Osteocyte (in vitro differentiated cells): Measurements from ENCODE around the gene LNPK. TPM values are rescaled to one million over a fixed set of nuclear protein-coding genes. Genes with fewer than 3 reads are reported as not detected.

ENCODE experiments used
- DNase-seq: peaks from one replicate; pipeline ENCODE4 v3.0.0; 2021; ENCODE audit warnings: mixed read lengths; ENCODE audit not compliant: unreplicated experiment; ENCODE audit errors: extremely low spot score
- H3K27ac Mint-ChIP-seq: one replicate; pipeline ENCODE4 v1.8.0; 2021; ENCODE audit warnings: mild to moderate bottlenecking, mixed read lengths; ENCODE audit not compliant: unreplicated experiment
- H3K27me3 Mint-ChIP-seq: one replicate; pipeline ENCODE4 v1.8.0; 2021; ENCODE audit warnings: mixed read lengths; ENCODE audit not compliant: unreplicated experiment
- H3K36me3 Mint-ChIP-seq: one replicate; pipeline ENCODE4 v1.8.0; 2021; ENCODE audit warnings: mixed read lengths; ENCODE audit not compliant: unreplicated experiment
- H3K4me1 Mint-ChIP-seq: one replicate; pipeline ENCODE4 v1.8.0; 2021; ENCODE audit warnings: mixed read lengths; ENCODE audit not compliant: unreplicated experiment
- H3K4me3 Mint-ChIP-seq: one replicate; pipeline ENCODE4 v1.8.0; 2021; ENCODE audit warnings: mild to moderate bottlenecking, moderate library complexity, mixed read lengths; ENCODE audit not compliant: unreplicated experiment
- H3K9me3 Mint-ChIP-seq: one replicate; pipeline ENCODE4 v1.8.0; 2021; ENCODE audit warnings: mixed read lengths; ENCODE audit not compliant: unreplicated experiment
- CTCF ChIP-seq: fragments of 200-600 bp; sonication (generic); IDR thresholded peaks from 2 replicates; pipeline ENCODE4 v1.5.0; 2021; ENCODE audit warnings: antibody characterized with exemption, mild to moderate bottlenecking, moderate library complexity
- total RNA-seq: library from RNA; stranded (reverse); gene quantifications from 2 replicates; pipeline ENCODE4 v1.2.1, GENCODE V29; 2021

Gene LNPK
- total RNA-seq, 1 donor from 2014 or later = 33.5 TPM

- H3K27ac Mint-ChIP-seq = no peak overlapping the region
- no peak for TF ChIP-seq CTCF
- peaks cover 35% of the 10 kb centered on the region for H3K36me3 Mint-ChIP-seq
- H3K4me1 Mint-ChIP-seq = no peaks in the 10 kb centered on the region
- H3K4me3 Mint-ChIP-seq = no peak overlapping the region
- no peaks in the 10 kb centered on the region for H3K9me3 Mint-ChIP-seq
- no peak for DNase-seq
- H3K27me3 Mint-ChIP-seq = no peaks in the 10 kb centered on the region
Measured at GRCh38 chr2:175957845-175958244, 44.2 kb downstream of the LNPK start.

- Mint-ChIP-seq H3K36me3 (peaks cover 23% of the 10 kb centered on the region), H3K27me3 (no peaks in the 10 kb centered on the region), H3K9me3 (no peaks in the 10 kb centered on the region), H3K4me1 (no peaks in the 10 kb centered on the region), H3K27ac (no peak overlapping the region), H3K4me3 (no peak overlapping the region)
- TF ChIP-seq CTCF = no peak
- DNase-seq = no peak
Measured at GRCh38 chr2:175955136-175955535, 46.9 kb downstream of the LNPK start.

GRCh38 chr2:175950512-175950911 is 51.6 kb downstream of the LNPK start:
- Mint-ChIP-seq H3K4me3 (no peak overlapping the region), H3K9me3 (no peaks in the 10 kb centered on the region), H3K27ac (no peak overlapping the region), H3K4me1 (no peaks in the 10 kb centered on the region), H3K27me3 (no peaks in the 10 kb centered on the region), H3K36me3 (peaks cover 8% of the 10 kb centered on the region)
- no peak for TF ChIP-seq CTCF
- DNase-seq = no peak

- no peaks in the 10 kb centered on the region for H3K4me1 Mint-ChIP-seq
- H3K27ac Mint-ChIP-seq = no peak overlapping the region
- DNase-seq = no peak
- no peak overlapping the region for H3K4me3 Mint-ChIP-seq
- no peaks in the 10 kb centered on the region for H3K9me3 Mint-ChIP-seq
- no peak for TF ChIP-seq CTCF
- H3K36me3 Mint-ChIP-seq = peaks cover 11% of the 10 kb centered on the region
- no peaks in the 10 kb centered on the region for H3K27me3 Mint-ChIP-seq
Measured at GRCh38 chr2:175948191-175948590, 53.9 kb downstream of the LNPK start.

- Mint-ChIP-seq H3K27me3 (no peaks in the 10 kb centered on the region), H3K27ac (no peak overlapping the region), H3K4me3 (no peak overlapping the region), H3K36me3 (peaks cover 14% of the 10 kb centered on the region), H3K9me3 (no peaks in the 10 kb centered on the region), H3K4me1 (no peaks in the 10 kb centered on the region)
- no peak for TF ChIP-seq CTCF
- no peak for DNase-seq
Measured at GRCh38 chr2:175947073-175947472, 55.0 kb downstream of the LNPK start.
